ENCODE measurements around the gene DOK6. TPM values are rescaled to one million over a fixed set of nuclear protein-coding genes. Genes with fewer than 3 reads are reported as not detected.
A peak's percentile ranks its signal among the peaks of the same experiment; 100 is the strongest.

Gene DOK6
- polyA plus RNA-seq, 5 donors = 7.6 to 17.5 (median 13.6) TPM

- peak; percentile 46 to 63 for DNase-seq
Observed at GRCh38 chr18:69734536-69734935, 333.8 kb downstream of the DOK6 start.

- no peak for DNase-seq
Observed at GRCh38 chr18:69736730-69737129, 336.0 kb downstream of the DOK6 start.

GRCh38 chr18:69737851-69738250 is 337.2 kb downstream of the DOK6 start:
- DNase-seq = no peak

- DNase-seq = no peak
Observed at GRCh38 chr18:69747388-69747787, 346.7 kb downstream of the DOK6 start.

- DNase-seq = no peak
Observed at GRCh38 chr18:69752737-69753380, 352.2 kb downstream of the DOK6 start.

GRCh38 chr18:69754108-69754507 is 353.4 kb downstream of the DOK6 start:
- DNase-seq = no peak

GRCh38 chr18:69755041-69755440 is 354.4 kb downstream of the DOK6 start:
- no peak for DNase-seq

- DNase-seq = no peak
Observed at GRCh38 chr18:69755856-69756496, 355.3 kb downstream of the DOK6 start.

GRCh38 chr18:69757733-69758132 is 357.0 kb downstream of the DOK6 start:
- no peak for DNase-seq

GRCh38 chr18:69758458-69758857 is 357.8 kb downstream of the DOK6 start:
- no peak for DNase-seq

GRCh38 chr18:69759046-69759445 is 358.4 kb downstream of the DOK6 start:
- DNase-seq = no peak

GRCh38 chr18:69763002-69763401 is 362.3 kb downstream of the DOK6 start:
- DNase-seq = no peak

GRCh38 chr18:69763821-69764220 is 363.1 kb downstream of the DOK6 start:
- no peak for DNase-seq

GRCh38 chr18:69770238-69770637 is 369.6 kb downstream of the DOK6 start:
- DNase-seq = peak in 1 of 2 donors; percentile 9

- no peak for DNase-seq
Observed at GRCh38 chr18:69774831-69775230, 374.1 kb downstream of the DOK6 start.

GRCh38 chr18:69777248-69777647 is 376.6 kb downstream of the DOK6 start:
- DNase-seq = no peak

GRCh38 chr18:69778680-69779079 is 378.0 kb downstream of the DOK6 start:
- no peak for DNase-seq

GRCh38 chr18:69780851-69781250 is 380.2 kb downstream of the DOK6 start:
- DNase-seq = no peak

- no peak for DNase-seq
Observed at GRCh38 chr18:69784815-69785214, 384.1 kb downstream of the DOK6 start.

GRCh38 chr18:69785466-69785865 is 384.8 kb downstream of the DOK6 start:
- no peak for DNase-seq

- no peak for DNase-seq
Observed at GRCh38 chr18:69786427-69786826, 385.7 kb downstream of the DOK6 start.

GRCh38 chr18:69787825-69788547 is 387.3 kb downstream of the DOK6 start:
- no peak for DNase-seq

GRCh38 chr18:69789794-69790193 is 389.1 kb downstream of the DOK6 start:
- no peak for DNase-seq

All from right lung (tissue), 5 donors.